HEK293 (cell line): ENCODE data around the gene CAP2.
A peak's percentile ranks its signal among the peaks of the same experiment; 100 is the strongest.

Experiments used
- CTCF ChIA-PET: fragments of 350-600 bp; formaldehyde crosslinking; extraction: SDS; loops from one replicate; lab custom pipeline; 2021; ENCODE audit warnings: antibody characterized with exemption; lab: Yijun Ruan, JAX
- POLR2A ChIA-PET: fragments of 300-600 bp; formaldehyde crosslinking; extraction: SDS; loops from one replicate; lab custom pipeline; 2020; ENCODE audit warnings: antibody characterized with exemption, inconsistent platforms; lab: Yijun Ruan, JAX
- H3K27ac ChIP-seq: fragments of 200-500 bp; sonication (Bioruptor generic); 2 replicates; pipeline ENCODE4 v1.5.1; 2014; ENCODE audit warnings: low read depth, low read length, control low read depth, inconsistent platforms; ENCODE audit errors: extremely low read depth
- H3K36me3 ChIP-seq, 2 experiments: fragments of 200-500 bp in 1 of 2; sonication (Bioruptor generic) in 1 of 2; 1 replicate in 1 of 2; 2 replicates in 1 of 2; pipeline ENCODE4 v1.5.1; 2014 to 2017; ENCODE audit warnings: inconsistent platforms in 2 of 2, low read length in 2 of 2; ENCODE audit not compliant: control insufficient read depth in 2 of 2, insufficient read depth in 1 of 2
- H3K4me1 ChIP-seq: fragments of 200-500 bp; sonication (Bioruptor generic); 2 replicates; pipeline ENCODE4 v1.5.1; 2014; ENCODE audit warnings: mild to moderate bottlenecking, low read length, inconsistent platforms; ENCODE audit not compliant: control insufficient read depth, insufficient read depth
- H3K4me3 ChIP-seq: 2 replicates; pipeline ENCODE4 v1.5.1; 2011; ENCODE audit warnings: low read depth, mild to moderate bottlenecking, control low read depth, low read length, moderate library complexity
- H3K9me3 ChIP-seq: fragments of 200-500 bp; sonication (Bioruptor generic); 2 replicates; pipeline ENCODE4 v1.5.1; 2014; ENCODE audit warnings: low read depth, low read length, inconsistent platforms; ENCODE audit not compliant: control insufficient read depth, insufficient read depth
- TSHZ1 ChIP-seq: fragments of 450-650 bp; formaldehyde crosslinking; IDR thresholded peaks from 2 replicates; pipeline ENCODE4 v1.5.1; 2016; ENCODE audit warnings: missing biosample characterization, missing genetic modification characterization, borderline replicate concordance
- ZFHX2 ChIP-seq: fragments of 450-650 bp; formaldehyde crosslinking; conservative IDR thresholded peaks from 2 replicates; pipeline ENCODE4 v1.5.1; 2016; ENCODE audit warnings: missing biosample characterization, missing genetic modification characterization
- ZIC2 ChIP-seq: fragments of 450-650 bp; formaldehyde crosslinking; IDR thresholded peaks from 2 replicates; pipeline ENCODE4 v1.5.1; 2016; ENCODE audit warnings: missing biosample characterization, missing genetic modification characterization
- ZNF121 ChIP-seq: fragments of 450-650 bp; formaldehyde crosslinking; IDR thresholded peaks from 2 replicates; pipeline ENCODE4 v1.5.1; 2016; ENCODE audit warnings: missing biosample characterization, missing genetic modification characterization
- ZNF280D ChIP-seq: fragments of 450-650 bp; formaldehyde crosslinking; IDR thresholded peaks from 2 replicates; pipeline ENCODE4 v1.5.1; 2016; ENCODE audit warnings: missing biosample characterization, missing genetic modification characterization
- ZNF362 ChIP-seq: fragments of 450-650 bp; formaldehyde crosslinking; IDR thresholded peaks from 2 replicates; pipeline ENCODE4 v1.5.1; 2016; ENCODE audit warnings: missing biosample characterization, missing genetic modification characterization
- ZNF510 ChIP-seq: fragments of 450-650 bp; formaldehyde crosslinking; IDR thresholded peaks from 2 replicates; pipeline ENCODE4 v1.5.1; 2018; ENCODE audit warnings: mild to moderate bottlenecking, missing genetic modification characterization, missing biosample characterization; ENCODE audit not compliant: insufficient replicate concordance
- ZSCAN16 ChIP-seq: fragments of 450-650 bp; formaldehyde crosslinking; IDR thresholded peaks from 2 replicates; pipeline ENCODE4 v1.5.1; 2016; ENCODE audit warnings: missing biosample characterization, missing genetic modification characterization
- TF ChIP-seq, protein P1 (sequence below): fragments of 450-650 bp; formaldehyde crosslinking; IDR thresholded peaks from 2 replicates; pipeline ENCODE4 v1.5.1; 2017; ENCODE audit warnings: missing biosample characterization, missing genetic modification characterization
- TF ChIP-seq, protein P2 (sequence below): fragments of 450-650 bp; formaldehyde crosslinking; IDR thresholded peaks from 2 replicates; pipeline ENCODE4 v1.5.1; 2016; ENCODE audit warnings: missing biosample characterization, missing genetic modification characterization
- TF ChIP-seq, protein P3 (sequence below): fragments of 450-650 bp; formaldehyde crosslinking; IDR thresholded peaks from 2 replicates; pipeline ENCODE4 v1.5.1; 2017; ENCODE audit warnings: missing biosample characterization, missing genetic modification characterization
- TF ChIP-seq, protein P4 (sequence below): fragments of 450-650 bp; formaldehyde crosslinking; IDR thresholded peaks from 2 replicates; pipeline ENCODE4 v1.5.1; 2016; ENCODE audit warnings: missing biosample characterization, missing genetic modification characterization, low read depth

The CAP2 gene

GRCh38 chr6:17485181-17485580 is 91.8 kb downstream of the CAP2 start:
- H3K4me3 ChIP-seq = no peak overlapping the region
- CTCF ChIA-PET = interaction anchor here (0.6 to 2.1 kb wide), 2 partner anchors 20 to 51 kb away, joined by 3 to 9 read pairs; no protein-coding TSS in a partner anchor
- no peak overlapping the region for H3K27ac ChIP-seq
- POLR2A ChIA-PET = no interaction called here
- H3K4me1 ChIP-seq = peaks cover 11% of the 10 kb centered on the region; the same call in 1 of the 2 replicates
- TF ChIP-seq ZIC2 (tag by site-specific recombination) (no peak), ZFHX2 (tag by site-specific recombination) (peak; percentile 53)
- TF ChIP-seq, protein P1, sequence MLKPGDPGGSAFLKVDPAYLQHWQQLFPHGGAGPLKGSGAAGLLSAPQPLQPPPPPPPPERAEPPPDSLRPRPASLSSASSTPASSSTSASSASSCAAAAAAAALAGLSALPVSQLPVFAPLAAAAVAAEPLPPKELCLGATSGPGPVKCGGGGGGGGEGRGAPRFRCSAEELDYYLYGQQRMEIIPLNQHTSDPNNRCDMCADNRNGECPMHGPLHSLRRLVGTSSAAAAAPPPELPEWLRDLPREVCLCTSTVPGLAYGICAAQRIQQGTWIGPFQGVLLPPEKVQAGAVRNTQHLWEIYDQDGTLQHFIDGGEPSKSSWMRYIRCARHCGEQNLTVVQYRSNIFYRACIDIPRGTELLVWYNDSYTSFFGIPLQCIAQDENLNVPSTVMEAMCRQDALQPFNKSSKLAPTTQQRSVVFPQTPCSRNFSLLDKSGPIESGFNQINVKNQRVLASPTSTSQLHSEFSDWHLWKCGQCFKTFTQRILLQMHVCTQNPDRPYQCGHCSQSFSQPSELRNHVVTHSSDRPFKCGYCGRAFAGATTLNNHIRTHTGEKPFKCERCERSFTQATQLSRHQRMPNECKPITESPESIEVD (tag by site-specific recombination) = peak; percentile 65
- H3K36me3 ChIP-seq = no peaks in the 10 kb centered on the region
- H3K9me3 ChIP-seq = no peaks in the 10 kb centered on the region

GRCh38 chr6:17485946-17486345 is 92.6 kb downstream of the CAP2 start:
- CTCF ChIA-PET = no interaction called here
- no peak overlapping the region for H3K27ac ChIP-seq

DNA sequence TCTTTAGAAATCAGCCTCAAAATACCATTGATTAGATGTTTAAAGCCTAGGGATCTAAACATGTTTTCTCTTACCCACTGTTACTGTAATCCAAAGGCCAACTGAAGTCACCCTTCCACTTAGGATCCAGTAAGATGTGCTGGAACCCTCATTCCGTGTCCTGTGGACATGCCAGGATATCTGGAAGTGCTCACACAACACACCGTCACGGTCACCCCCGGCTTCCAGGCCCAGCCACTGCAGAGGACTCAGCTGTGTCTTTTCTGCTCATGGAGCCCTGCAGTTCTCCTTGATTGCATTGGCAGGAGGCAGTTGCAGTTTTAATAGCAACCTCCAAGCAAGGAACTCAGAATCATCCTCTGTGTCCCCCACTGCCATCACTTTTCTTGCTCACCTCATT is 93.3 kb downstream of the CAP2 start:
- Histone ChIP-seq H3K27ac (no peak overlapping the region), H3K36me3 (no peaks in the 10 kb centered on the region), H3K4me1 (peaks cover 25% of the 10 kb centered on the region), H3K9me3 (no peaks in the 10 kb centered on the region), H3K4me3 (no peak overlapping the region)
- POLR2A ChIA-PET = no interaction called here
- CTCF ChIA-PET = no interaction called here
- TF ChIP-seq, protein P2, sequence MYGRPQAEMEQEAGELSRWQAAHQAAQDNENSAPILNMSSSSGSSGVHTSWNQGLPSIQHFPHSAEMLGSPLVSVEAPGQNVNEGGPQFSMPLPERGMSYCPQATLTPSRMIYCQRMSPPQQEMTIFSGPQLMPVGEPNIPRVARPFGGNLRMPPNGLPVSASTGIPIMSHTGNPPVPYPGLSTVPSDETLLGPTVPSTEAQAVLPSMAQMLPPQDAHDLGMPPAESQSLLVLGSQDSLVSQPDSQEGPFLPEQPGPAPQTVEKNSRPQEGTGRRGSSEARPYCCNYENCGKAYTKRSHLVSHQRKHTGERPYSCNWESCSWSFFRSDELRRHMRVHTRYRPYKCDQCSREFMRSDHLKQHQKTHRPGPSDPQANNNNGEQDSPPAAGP = no peak
- TF ChIP-seq, protein P3, sequence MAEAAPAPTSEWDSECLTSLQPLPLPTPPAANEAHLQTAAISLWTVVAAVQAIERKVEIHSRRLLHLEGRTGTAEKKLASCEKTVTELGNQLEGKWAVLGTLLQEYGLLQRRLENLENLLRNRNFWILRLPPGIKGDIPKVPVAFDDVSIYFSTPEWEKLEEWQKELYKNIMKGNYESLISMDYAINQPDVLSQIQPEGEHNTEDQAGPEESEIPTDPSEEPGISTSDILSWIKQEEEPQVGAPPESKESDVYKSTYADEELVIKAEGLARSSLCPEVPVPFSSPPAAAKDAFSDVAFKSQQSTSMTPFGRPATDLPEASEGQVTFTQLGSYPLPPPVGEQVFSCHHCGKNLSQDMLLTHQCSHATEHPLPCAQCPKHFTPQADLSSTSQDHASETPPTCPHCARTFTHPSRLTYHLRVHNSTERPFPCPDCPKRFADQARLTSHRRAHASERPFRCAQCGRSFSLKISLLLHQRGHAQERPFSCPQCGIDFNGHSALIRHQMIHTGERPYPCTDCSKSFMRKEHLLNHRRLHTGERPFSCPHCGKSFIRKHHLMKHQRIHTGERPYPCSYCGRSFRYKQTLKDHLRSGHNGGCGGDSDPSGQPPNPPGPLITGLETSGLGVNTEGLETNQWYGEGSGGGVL (tag by site-specific recombination) = no peak
- 0 out of 2 replicates have a peak, but pooled peaks have one; percentile 17 for TF ChIP-seq ZSCAN16 (tag by site-specific recombination)

More at GRCh38 chr6:17485946-17486345, 92.6 kb downstream of the CAP2 start:
- no peaks in the 10 kb centered on the region for H3K36me3 ChIP-seq
- peak; percentile 91 for TF ChIP-seq ZNF121 (tag by site-specific recombination)
- no peak for TF ChIP-seq ZNF510 (tag by site-specific recombination)
- TF ChIP-seq, all 188 proteins: peak for 1
- no peak overlapping the region for H3K4me3 ChIP-seq
- H3K4me1 ChIP-seq = peaks cover 19% of the 10 kb centered on the region
- H3K9me3 ChIP-seq = no peaks in the 10 kb centered on the region
- POLR2A ChIA-PET = no interaction called here

- CTCF ChIA-PET = no interaction called here
- Histone ChIP-seq H3K4me1 (peaks cover 21% of the 10 kb centered on the region), H3K4me3 (no peak overlapping the region), H3K9me3 (no peaks in the 10 kb centered on the region), H3K27ac (peak overlapping the region; percentile 6; the same call in 1 of the 2 replicates), H3K36me3 (no peaks in the 10 kb centered on the region)
- POLR2A ChIA-PET = no interaction called here
- no peak for TF ChIP-seq TSHZ1 (tag by site-specific recombination)
- no peak for TF ChIP-seq ZNF280D (tag by site-specific recombination)
- TF ChIP-seq, protein P4, sequence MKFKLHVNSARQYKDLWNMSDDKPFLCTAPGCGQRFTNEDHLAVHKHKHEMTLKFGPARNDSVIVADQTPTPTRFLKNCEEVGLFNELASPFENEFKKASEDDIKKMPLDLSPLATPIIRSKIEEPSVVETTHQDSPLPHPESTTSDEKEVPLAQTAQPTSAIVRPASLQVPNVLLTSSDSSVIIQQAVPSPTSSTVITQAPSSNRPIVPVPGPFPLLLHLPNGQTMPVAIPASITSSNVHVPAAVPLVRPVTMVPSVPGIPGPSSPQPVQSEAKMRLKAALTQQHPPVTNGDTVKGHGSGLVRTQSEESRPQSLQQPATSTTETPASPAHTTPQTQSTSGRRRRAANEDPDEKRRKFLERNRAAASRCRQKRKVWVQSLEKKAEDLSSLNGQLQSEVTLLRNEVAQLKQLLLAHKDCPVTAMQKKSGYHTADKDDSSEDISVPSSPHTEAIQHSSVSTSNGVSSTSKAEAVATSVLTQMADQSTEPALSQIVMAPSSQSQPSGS = no peak
- no peak for TF ChIP-seq ZNF362 (tag by site-specific recombination)
Measured at GRCh38 chr6:17490724-17491123, 97.3 kb downstream of the CAP2 start.
